HCT116 (cell line): ENCODE results near the gene DPP10. TPM values are rescaled to one million over a fixed set of nuclear protein-coding genes. Genes with fewer than 3 reads are reported as not detected.

Source experiments
- ATAC-seq: fragments of 200-7000 bp; cut with Tn5 transposase; 2 replicates; pipeline ENCODE4 v1.9.1; 2020; ENCODE audit warnings: mild to moderate bottlenecking, moderate library complexity
- BruUV-seq: library from RNA; stranded (reverse); fragments of 400-500 nt; replicated peaks from 2 replicates; lab custom pipeline; 2021; lab: Mats Ljungman, UMichigan
- CTCF ChIA-PET: fragments of 300-600 bp; sonication (Branson Sonifier 250); formaldehyde crosslinking; loops from one replicate; lab custom pipeline; 2021; ENCODE audit warnings: antibody characterized with exemption; lab: Charles Lee
- POLR2A ChIA-PET: fragments of 300-600, 350-600 bp; sonication (Branson Sonifier 250); formaldehyde crosslinking; loops from one replicate; lab custom pipeline; 2021; ENCODE audit warnings: antibody characterized with exemption; lab: Charles Lee
- RAD21 ChIA-PET, 2 experiments: fragments of 300-600 bp; sonication (Branson Sonifier 250); formaldehyde crosslinking; loops; one replicate each; lab custom pipeline; 2023; ENCODE audit warnings: low total read pairs in 2 of 2; ENCODE audit not compliant: uncharacterized antibody in 2 of 2, unreplicated experiment in 2 of 2, low non-redundant PET in 1 of 2; lab: Charles Lee
- DNase-seq: peaks from one replicate; pipeline ENCODE4 v3.0.0-alpha.2; 2010; ENCODE audit warnings: low read depth, low spot score
- H2AFZ ChIP-seq: fragments of 200-600 bp; shearing (Covaris generic), sonication (generic); 2 replicates; pipeline ENCODE4 v1.6.1; 2017; ENCODE audit warnings: low read depth, mixed run types, mixed read lengths, antibody characterized with exemption, low read length; ENCODE audit not compliant: poor library complexity, severe bottlenecking
- H3K27ac ChIP-seq: 2 replicates; pipeline ENCODE4 v1.5.1; 2012; ENCODE audit warnings: low read depth, low read length
- H3K27me3 ChIP-seq: fragments of 200-600 bp; sonication (generic); 2 replicates; pipeline ENCODE4 v1.6.1; 2016; ENCODE audit warnings: mixed run types, low read length, mixed read lengths; ENCODE audit not compliant: insufficient read depth
- H3K36me3 ChIP-seq, 2 experiments: fragments of 200-500 bp in 1 of 2; fragments of 200-600 bp in 1 of 2; sonication (Bioruptor generic) in 1 of 2; sonication (generic) in 1 of 2; 2 replicates each; pipeline versions ENCODE4 v1.5.1 to v1.6.1; 2014 to 2016; ENCODE audit warnings: low read length in 2 of 2, inconsistent platforms in 1 of 2, mixed read lengths in 1 of 2, mixed run types in 1 of 2; ENCODE audit not compliant: insufficient read depth in 2 of 2, control insufficient read depth in 1 of 2
- H3K4me1 ChIP-seq, 2 experiments: fragments of 200-600 bp in 1 of 2; sonication (generic) in 1 of 2; 2 replicates each; pipeline versions ENCODE4 v1.5.1 to v1.6.1; 2012 to 2017; ENCODE audit warnings: low read length in 2 of 2, inconsistent platforms in 1 of 2, mild to moderate bottlenecking in 1 of 2, mixed read lengths in 1 of 2, mixed run types in 1 of 2, moderate library complexity in 1 of 2; ENCODE audit not compliant: insufficient read depth in 2 of 2, control insufficient read depth in 1 of 2
- H3K4me2 ChIP-seq: fragments of 200-600 bp; sonication (generic); 2 replicates; pipeline ENCODE4 v1.6.1; 2017; ENCODE audit warnings: mixed run types, low read length, mixed read lengths
- H3K4me3 ChIP-seq, 2 experiments: fragments of 200-600 bp in 1 of 2; sonication (generic) in 1 of 2; replicated peaks in 1 of 2; 2 replicates each; pipeline ENCODE4 v1.5.1; 2011 to 2016; ENCODE audit warnings: low read length in 2 of 2, control low read depth in 1 of 2, low read depth in 1 of 2, mild to moderate bottlenecking in 1 of 2, mixed read lengths in 1 of 2, mixed run types in 1 of 2
- H3K79me2 ChIP-seq: fragments of 200-600 bp; sonication (generic); 2 replicates; pipeline ENCODE4 v1.6.1; 2017; ENCODE audit warnings: mild to moderate bottlenecking, mixed run types, low read length, moderate library complexity, mixed read lengths; ENCODE audit not compliant: insufficient read depth
- H3K9ac ChIP-seq: fragments of 200-600 bp; sonication (generic); 2 replicates; pipeline ENCODE4 v1.6.1; 2016; ENCODE audit warnings: low read length, mixed read lengths
- H3K9me2 ChIP-seq: fragments of 200-600 bp; sonication (generic), shearing (Covaris generic); 2 replicates; pipeline ENCODE4 v1.6.1; 2017; ENCODE audit warnings: mixed run types, mild to moderate bottlenecking, moderate library complexity; ENCODE audit not compliant: insufficient read depth
- H3K9me3 ChIP-seq, 2 experiments: fragments of 200-500 bp in 1 of 2; fragments of 200-600 bp in 1 of 2; sonication (Bioruptor generic) in 1 of 2; sonication (generic) in 1 of 2; 2 replicates each; pipeline ENCODE4 v1.6.1; 2014 to 2017; ENCODE audit warnings: low read length in 2 of 2, mixed read lengths in 2 of 2, inconsistent platforms in 1 of 2, low read depth in 1 of 2, mild to moderate bottlenecking in 1 of 2, mixed run types in 1 of 2, moderate library complexity in 1 of 2; ENCODE audit not compliant: control insufficient read depth in 1 of 2, insufficient read depth in 1 of 2
- H4K20me1 ChIP-seq: fragments of 200-600 bp; sonication (generic), shearing (Covaris generic); 2 replicates; pipeline ENCODE4 v1.6.1; 2017; ENCODE audit warnings: mixed run types, mild to moderate bottlenecking, moderate library complexity; ENCODE audit not compliant: insufficient read depth
- EGR1 ChIP-seq: IDR thresholded peaks from 2 replicates; pipeline ENCODE4 v1.6.1; 2012; ENCODE audit warnings: low read depth
- ELF1 ChIP-seq: IDR thresholded peaks from 2 replicates; pipeline ENCODE4 v1.6.1; 2012; ENCODE audit warnings: low read depth, borderline replicate concordance
- FOSL1 ChIP-seq: IDR thresholded peaks from 2 replicates; pipeline ENCODE4 v1.6.1; 2012; ENCODE audit warnings: low read depth
- POLR2A ChIP-seq: IDR thresholded peaks from 2 replicates; pipeline ENCODE4 v1.7.0; 2011; ENCODE audit warnings: borderline replicate concordance; ENCODE audit not compliant: insufficient read depth, insufficient read length; ENCODE audit errors: extremely low read depth
- POLR2AphosphoS5 ChIP-seq: IDR thresholded peaks from 2 replicates; pipeline ENCODE4 v1.6.1; 2011; ENCODE audit warnings: mild to moderate bottlenecking, low read depth, low read length, moderate library complexity
- RAD21 ChIP-seq: IDR thresholded peaks from 2 replicates; pipeline ENCODE4 v1.6.1; 2012; ENCODE audit warnings: low read depth, mild to moderate bottlenecking
- SP1 ChIP-seq: IDR thresholded peaks from 2 replicates; pipeline ENCODE4 v1.6.1; 2012; ENCODE audit warnings: low read depth
- SRF ChIP-seq: IDR thresholded peaks from 2 replicates; pipeline ENCODE4 v1.6.1; 2012; ENCODE audit warnings: low read depth
- TCF7L2 ChIP-seq: IDR thresholded peaks from 2 replicates; pipeline ENCODE4 v1.7.0; 2011; ENCODE audit warnings: borderline replicate concordance, inconsistent platforms; ENCODE audit not compliant: insufficient read depth, insufficient read length; ENCODE audit errors: extremely low read depth
- ZNF274 ChIP-seq: fragments of 200-500 bp; sonication (Bioruptor generic); IDR thresholded peaks from 2 replicates; pipeline ENCODE4 v1.6.1; 2014; ENCODE audit warnings: mild to moderate bottlenecking, low read depth, low read length, inconsistent platforms
- intact Hi-C: fragments of 100-400 bp; cut with micrococcal nuclease; formaldehyde crosslinking; loops from 2 replicates; pipeline ENCODE4 v1.10.0; 2022
- total RNA-seq: library from RNA; stranded (reverse); gene quantifications from one replicate; pipeline ENCODE4 v1.2.1, GENCODE V29; 2021; ENCODE audit not compliant: unreplicated experiment

Gene DPP10
- total RNA-seq, 1 experiment from 2014 or later, result not detected

GRCh38 chr2:115196587-115196986 lies 754.1 kb downstream of the DPP10 start:
- no peak overlapping the region for H3K4me2 ChIP-seq
- no peaks in the 10 kb centered on the region for H4K20me1 ChIP-seq
- ChIA-PET RAD21 (no interaction called here), POLR2A (no interaction called here), CTCF (no interaction called here)
- no peak overlapping the region for H3K9ac ChIP-seq
- no TSS peak for BruUV-seq
- H3K36me3 ChIP-seq, result no peaks in the 10 kb centered on the region
- no peaks in the 10 kb centered on the region for H3K9me2 ChIP-seq
- no peak overlapping the region for H2AFZ ChIP-seq
- intact Hi-C loops, result no loop called here
- no peak overlapping the region for H3K27ac ChIP-seq
- H3K27me3 ChIP-seq, result no peaks in the 10 kb centered on the region
- no peak for ATAC-seq
- no peak for DNase-seq
- H3K79me2 ChIP-seq, result no peaks in the 10 kb centered on the region
- peaks cover 4 to 17% of the 10 kb centered on the region in 2 experiments; a peak in 2 of 4 replicates for H3K9me3 ChIP-seq
- H3K4me1 ChIP-seq, result no peaks in the 10 kb centered on the region
- H3K4me3 ChIP-seq, result no peak overlapping the region
- TF ChIP-seq ELF1 (no peak), POLR2AphosphoS5 (no peak), ZNF274 (no peak)

- RAD21 ChIA-PET, result no interaction called here
These were observed 757.5 kb downstream of the DPP10 start for GRCh38 chr2:115199966-115200365.

More at GRCh38 chr2:115199966-115200365, 757.5 kb downstream of the DPP10 start:
- H3K79me2 ChIP-seq, result no peaks in the 10 kb centered on the region
- intact Hi-C loops, result no loop called here
- H3K9ac ChIP-seq, result no peak overlapping the region
- TF ChIP-seq EGR1 (no peak), SRF (no peak), TCF7L2 (no peak), POLR2A (no peak), FOSL1 (no peak), RAD21 (no peak), SP1 (no peak)
- H3K4me3 ChIP-seq, result no peak overlapping the region
- H3K4me1 ChIP-seq, result no peaks in the 10 kb centered on the region
- peaks cover 4 to 17% of the 10 kb centered on the region in 2 experiments; a peak in 2 of 4 replicates for H3K9me3 ChIP-seq
- ATAC-seq (no peak), DNase-seq (no peak)
- no TSS peak for BruUV-seq
- no peaks in the 10 kb centered on the region for H3K36me3 ChIP-seq
- H3K27me3 ChIP-seq, result no peaks in the 10 kb centered on the region
- no peak overlapping the region for H2AFZ ChIP-seq
- ChIA-PET POLR2A (no interaction called here), CTCF (no interaction called here)
- no peak overlapping the region for H3K27ac ChIP-seq
- H4K20me1 ChIP-seq, result no peaks in the 10 kb centered on the region
- no peak overlapping the region for H3K4me2 ChIP-seq
- no peaks in the 10 kb centered on the region for H3K9me2 ChIP-seq
